ENCODE data around the gene SH3RF3.

GRCh38 chr2:109446278-109447131, 317.5 kb downstream of the SH3RF3 start:
- no peak for TF ChIP-seq YY1 (IDR thresholded peaks at IDR 0.05; ENCODE audit: insufficient read depth, insufficient read length)
- no peak for TF ChIP-seq SUZ12 (IDR thresholded peaks at IDR 0.05; ENCODE audit: extremely low read depth, insufficient read depth, insufficient read length)
- TF ChIP-seq ZNF274 (IDR thresholded peaks at IDR 0.05; ENCODE audit: low read depth, low read length): no peak

Measured in NT2/D1 (cell line).